GM12872 (cell line): Measurements from ENCODE around the gene SH2D4B.

Experiments
- TF ChIP-seq, protein P1 (sequence below): IDR thresholded peaks from 3 replicates; pipeline ENCODE4 v1.5.1; 2011; ENCODE audit warnings: low read depth, mild to moderate bottlenecking, low read length, moderate library complexity; ENCODE audit not compliant: insufficient read depth

SH2D4B gene

DNA sequence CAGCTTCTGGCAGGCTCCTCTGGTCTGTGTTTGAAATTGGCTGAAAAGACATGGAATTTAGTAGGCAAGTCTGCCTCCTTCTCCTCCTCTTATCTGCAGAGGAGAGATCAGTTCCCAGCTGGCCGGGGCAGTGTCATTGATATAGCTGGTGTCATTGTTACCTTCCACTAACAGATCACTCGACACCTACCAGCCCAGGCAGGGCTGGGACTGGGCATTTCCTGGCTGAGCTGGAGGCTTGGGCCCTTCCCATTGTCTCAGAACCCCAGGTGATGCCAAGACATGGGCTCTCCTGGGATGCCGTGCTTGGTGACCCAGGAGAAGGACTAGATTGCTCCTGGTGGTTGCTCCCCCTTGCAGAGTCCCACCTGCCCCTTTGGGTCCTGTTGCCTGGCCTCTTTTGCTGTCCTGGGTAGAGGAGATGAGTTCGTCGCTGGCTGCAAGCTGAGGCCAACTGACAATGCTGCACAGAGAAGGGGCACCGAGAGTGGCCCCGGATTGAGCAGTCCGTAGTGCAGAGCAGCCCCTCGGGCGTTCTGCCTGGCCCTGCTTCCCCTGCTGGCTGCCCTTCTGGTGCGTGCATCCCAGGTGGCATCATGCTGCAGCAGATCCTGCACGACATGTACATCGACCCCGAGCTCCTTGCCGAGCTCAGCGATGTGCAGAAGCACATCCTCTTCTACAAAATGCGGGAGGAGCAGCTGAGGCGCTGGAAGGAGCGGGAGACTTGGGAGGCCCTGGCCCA, at the start of gene SH2D4B:
SH2D4B (plus strand) TSS at position 167 of the 745 bp plus-strand sequence; CDS start at position 597, 430 bp downstream.
- TF ChIP-seq, protein P1, sequence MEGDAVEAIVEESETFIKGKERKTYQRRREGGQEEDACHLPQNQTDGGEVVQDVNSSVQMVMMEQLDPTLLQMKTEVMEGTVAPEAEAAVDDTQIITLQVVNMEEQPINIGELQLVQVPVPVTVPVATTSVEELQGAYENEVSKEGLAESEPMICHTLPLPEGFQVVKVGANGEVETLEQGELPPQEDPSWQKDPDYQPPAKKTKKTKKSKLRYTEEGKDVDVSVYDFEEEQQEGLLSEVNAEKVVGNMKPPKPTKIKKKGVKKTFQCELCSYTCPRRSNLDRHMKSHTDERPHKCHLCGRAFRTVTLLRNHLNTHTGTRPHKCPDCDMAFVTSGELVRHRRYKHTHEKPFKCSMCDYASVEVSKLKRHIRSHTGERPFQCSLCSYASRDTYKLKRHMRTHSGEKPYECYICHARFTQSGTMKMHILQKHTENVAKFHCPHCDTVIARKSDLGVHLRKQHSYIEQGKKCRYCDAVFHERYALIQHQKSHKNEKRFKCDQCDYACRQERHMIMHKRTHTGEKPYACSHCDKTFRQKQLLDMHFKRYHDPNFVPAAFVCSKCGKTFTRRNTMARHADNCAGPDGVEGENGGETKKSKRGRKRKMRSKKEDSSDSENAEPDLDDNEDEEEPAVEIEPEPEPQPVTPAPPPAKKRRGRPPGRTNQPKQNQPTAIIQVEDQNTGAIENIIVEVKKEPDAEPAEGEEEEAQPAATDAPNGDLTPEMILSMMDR: no peak

DNA sequence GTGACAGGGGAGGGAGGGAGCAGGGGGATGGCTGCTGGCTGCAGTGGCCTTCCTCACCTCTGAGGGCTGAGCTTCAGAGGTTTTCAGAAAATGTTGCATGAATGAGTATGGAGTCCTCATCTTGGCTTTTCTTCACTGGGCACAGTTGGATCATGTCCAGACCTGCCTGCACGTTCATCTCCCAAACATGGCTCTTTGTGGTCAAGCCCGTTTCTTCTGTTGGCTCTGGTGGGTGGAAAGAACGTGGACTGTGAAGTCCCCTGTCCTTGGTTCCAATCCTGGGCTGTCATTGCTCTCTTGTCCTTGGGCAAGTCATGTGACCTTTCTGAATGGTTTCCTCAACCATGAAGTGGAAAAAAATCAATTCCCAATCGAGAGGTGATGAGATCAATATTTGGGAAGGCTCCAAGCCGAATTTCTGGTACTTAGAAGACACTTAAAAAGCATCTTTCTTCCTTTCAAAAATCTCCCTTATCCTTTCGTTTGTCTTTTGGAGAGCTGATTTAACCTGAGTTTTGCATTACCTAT, 49.1 kb upstream of the SH2D4B start:
- TF ChIP-seq, protein P1: no peak

DNA sequence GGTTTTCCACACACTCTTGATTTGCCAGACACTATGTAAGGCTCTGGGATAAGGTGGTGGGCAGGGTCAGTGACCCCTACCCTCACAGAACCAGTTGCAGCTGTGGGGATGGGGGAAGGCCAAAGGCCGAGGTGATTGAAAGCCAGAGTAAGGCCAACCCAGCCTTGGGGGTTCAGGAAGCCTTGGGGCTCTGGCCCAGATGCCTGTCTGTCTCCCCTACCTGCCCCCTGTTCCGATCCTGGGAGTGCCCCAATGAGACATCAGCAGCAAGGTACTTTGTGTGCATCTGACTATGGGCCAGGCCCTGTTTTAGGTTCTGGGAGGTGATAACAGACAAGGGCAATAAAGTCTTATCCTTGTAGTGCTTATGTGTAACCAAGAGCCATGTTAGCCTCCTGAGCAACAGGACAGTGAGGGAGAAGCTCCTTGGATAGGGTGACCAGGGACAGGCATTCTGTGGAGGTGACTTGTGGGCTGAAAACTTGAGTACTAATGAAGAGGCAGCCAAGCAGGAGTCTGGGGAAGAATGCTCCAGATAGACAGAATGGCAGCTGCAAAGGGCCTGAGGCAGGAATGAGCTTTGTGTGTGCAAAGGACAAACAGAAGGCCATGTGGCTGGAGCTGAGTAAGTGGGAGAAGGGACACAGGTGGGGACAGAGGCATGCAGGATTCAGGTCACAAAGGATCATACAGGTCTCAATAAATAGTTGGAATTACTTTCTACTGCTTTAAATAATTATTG, 48.2 kb upstream of the SH2D4B start:
- TF ChIP-seq, protein P1: no peak

DNA sequence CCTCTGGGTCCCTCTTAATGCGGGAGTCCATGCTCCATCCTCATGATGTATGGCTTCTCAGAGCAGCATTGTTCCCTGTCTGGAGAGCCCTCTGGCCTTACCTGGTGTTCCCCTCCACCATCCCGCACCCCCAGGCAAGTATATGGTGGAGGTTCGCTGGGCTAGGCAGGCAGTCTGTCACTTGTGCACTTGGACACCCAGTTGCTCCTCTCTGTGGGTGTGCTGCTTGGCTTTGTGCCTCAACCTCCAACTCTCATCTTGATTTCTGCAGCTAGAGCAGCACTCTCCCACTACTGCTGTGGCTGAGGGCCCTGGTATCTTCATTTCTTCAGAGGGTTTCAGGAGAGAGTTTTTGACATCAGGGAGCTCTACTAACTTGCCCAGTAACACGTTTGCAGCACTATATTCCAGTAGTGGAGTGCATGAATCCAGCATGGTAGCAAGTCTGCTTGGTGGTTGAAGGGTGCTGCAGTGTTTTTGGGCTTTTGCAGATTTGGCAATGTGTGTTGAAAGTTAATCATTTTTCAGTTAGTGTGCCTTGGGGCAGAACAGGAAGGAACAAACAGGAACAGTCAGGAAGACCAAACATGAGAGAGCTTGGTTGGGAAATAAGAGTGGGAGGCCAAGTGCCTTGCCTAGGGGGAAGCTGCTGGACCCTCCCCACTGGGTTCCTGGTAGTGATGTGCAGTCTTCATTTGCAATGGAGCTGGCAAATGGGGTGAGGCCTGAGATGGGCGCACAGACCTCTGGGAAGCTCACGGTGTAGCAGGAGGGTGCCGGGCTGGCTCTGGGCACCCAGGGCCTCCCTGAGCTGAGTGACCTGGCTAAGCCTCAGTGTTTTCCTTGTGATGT, 46.2 kb upstream of the SH2D4B start:
- TF ChIP-seq, protein P1: no peak

DNA sequence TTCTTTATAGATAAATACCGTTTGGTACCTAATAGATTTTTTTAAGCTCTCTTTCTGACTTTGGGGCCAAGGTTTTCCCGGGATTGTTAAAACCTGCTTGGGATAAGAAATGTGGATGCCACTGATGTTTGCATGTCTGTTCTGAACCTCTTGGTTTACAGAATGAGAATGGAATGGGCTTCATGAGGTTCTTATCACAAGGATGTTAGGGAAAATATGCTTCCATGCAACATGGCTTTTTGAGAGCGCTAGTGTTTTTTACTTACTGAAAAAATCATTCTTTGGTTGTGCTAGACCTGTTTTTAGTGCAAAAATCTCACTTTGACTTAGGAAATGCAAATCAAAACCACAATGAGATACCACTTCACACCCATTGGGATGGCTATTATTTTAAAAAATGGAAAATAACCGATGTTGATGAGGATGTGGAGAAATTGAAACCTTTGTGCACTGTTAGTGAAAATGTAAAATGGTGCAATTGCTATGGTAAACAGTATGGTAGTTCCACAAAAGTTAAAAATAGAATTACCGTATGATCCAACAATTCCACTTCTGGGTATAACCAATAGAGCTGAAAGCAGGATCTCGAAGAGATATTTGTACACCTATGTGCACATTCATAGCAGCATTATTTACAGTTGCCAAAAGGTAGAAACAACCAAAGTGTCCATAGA, 44.7 kb upstream of the SH2D4B start:
- TF ChIP-seq, protein P1: no peak

DNA sequence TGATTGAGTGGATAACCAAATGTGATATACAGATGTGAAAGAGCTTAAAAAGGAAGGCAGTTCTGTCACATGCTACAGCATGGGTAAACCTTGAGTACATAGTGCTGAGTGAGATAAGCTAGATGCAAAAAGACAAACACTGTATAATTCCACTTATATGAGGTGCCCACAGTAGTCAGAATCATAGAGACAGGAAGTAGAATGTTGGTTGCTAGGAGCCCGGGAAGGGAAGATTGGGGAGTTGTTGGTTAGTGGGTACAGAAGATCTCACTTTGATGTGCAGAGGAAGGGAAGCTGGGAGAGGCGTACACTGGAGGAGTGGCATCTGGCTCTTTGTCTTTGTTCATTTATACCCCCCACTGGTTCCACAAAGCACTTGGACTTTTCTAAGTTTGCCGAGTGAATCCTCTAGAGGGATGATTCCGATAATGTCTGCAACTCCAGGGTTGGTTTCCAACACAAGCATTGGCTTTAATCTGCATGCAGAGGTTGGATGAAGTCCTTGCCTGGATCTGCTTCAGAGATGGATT, 44.1 kb upstream of the SH2D4B start:
- TF ChIP-seq, protein P1: no peak
